ENCODE results near the gene CNTNAP4.

Gene CNTNAP4

GRCh38 chr16:76598498-76598897 is 321.3 kb downstream of the CNTNAP4 start:
- DNase-seq = no peak

- no peak for DNase-seq
These were observed 330.1 kb downstream of the CNTNAP4 start for GRCh38 chr16:76607317-76607716.

Data from fibroblast of skin of back (primary cell).